Left ventricle myocardium inferior (tissue), 1 donor: Measurements from ENCODE around the gene SCAMP4. TPM values are rescaled to one million over a fixed set of nuclear protein-coding genes. Genes with fewer than 3 reads are reported as not detected.

Experiments
- DNase-seq: peaks from one replicate; pipeline ENCODE4 v3.0.0-alpha.2; 2020
- H3K27ac ChIP-seq: fragments of 200-600 bp; replicated peaks from 2 replicates; pipeline ENCODE4 v1.8.0; 2021
- H3K27me3 ChIP-seq: fragments of 200-600 bp; 2 replicates; pipeline ENCODE4 v1.8.0; 2021; ENCODE audit warnings: low read depth
- H3K36me3 ChIP-seq: fragments of 200-600 bp; 2 replicates; pipeline ENCODE4 v1.8.0; 2021
- H3K4me1 ChIP-seq: fragments of 200-600 bp; 2 replicates; pipeline ENCODE4 v1.8.0; 2021
- H3K4me3 ChIP-seq: fragments of 200-600 bp; 2 replicates; pipeline ENCODE4 v1.8.0; 2021; ENCODE audit warnings: mild to moderate bottlenecking, moderate library complexity
- H3K9me3 ChIP-seq: fragments of 200-600 bp; replicated peaks from 2 replicates; pipeline ENCODE4 v1.8.0; 2021
- intact Hi-C: fragments of 100-400 bp; cut with micrococcal nuclease; formaldehyde crosslinking; loops from one replicate; pipeline ENCODE4 v1.11.0; 2022
- total RNA-seq: library from RNA; stranded (reverse); fragmentation: NEBNext Ultra II Directional; extraction: Animal tissue kit (Norgen Biotek cat#: 25700); gene quantifications from one replicate; pipeline ENCODE4 v1.2.1, GENCODE V29; 2021
- TF ChIP-seq, protein P1 (sequence below): fragments of 200-600 bp; IDR thresholded peaks from 2 replicates; pipeline ENCODE4 v1.8.0; 2021; ENCODE audit warnings: antibody characterized with exemption, mild to moderate bottlenecking, borderline replicate concordance
- donor health status: DM: no; HTN: yes; CAD: no; lungs with severe emphysema.

Gene SCAMP4
- total RNA-seq, 1 donor from 2014 or later = 16.2 TPM

DNA sequence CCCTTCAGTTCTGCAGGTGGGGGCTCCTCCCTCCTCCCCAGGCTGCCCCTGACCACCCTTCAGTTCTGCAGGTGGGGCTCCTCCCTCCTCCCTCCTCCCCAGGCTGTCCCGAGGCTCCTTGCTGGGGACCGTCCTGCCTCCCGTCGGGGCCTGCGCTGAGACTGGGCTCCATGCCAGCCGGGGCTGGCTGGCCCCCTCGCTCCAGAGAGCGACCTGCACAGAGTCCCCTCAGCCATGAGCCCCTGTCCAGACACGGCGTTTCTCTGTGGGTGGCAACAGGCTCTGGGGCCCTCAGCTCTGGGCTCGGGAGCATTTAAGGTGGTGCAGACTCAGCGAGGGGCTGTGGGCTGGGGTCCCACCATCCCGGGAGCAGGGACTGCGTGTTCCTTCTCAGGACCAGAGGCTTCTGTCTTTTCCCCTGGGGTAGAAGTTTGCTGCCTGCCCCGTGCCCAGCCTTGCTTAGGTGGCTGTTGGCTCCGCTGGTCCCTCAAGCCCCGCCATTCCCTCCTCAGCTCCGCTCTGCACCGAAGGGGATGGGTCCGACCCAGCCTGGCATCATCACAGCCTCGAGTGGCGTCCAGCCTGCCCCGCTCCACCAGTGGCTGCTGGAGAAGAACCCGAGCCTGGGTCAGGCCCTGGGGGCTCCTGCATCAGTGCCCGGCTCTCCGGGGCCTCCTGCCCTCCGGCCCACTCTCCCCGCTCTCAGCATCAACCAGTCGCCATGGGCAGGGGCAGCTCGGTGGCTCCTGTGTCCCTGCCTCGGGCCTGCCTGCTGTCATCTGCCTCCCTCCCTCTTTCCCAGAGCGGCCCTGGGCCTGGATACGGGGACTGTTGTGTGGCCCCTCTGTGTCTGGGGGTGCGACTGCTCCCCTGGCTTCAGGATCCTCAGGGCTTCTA, 63.3 kb downstream of the SCAMP4 start:
- Histone ChIP-seq H3K36me3 (peaks cover 23% of the 10 kb centered on the region), H3K4me3 (no peak overlapping the region), H3K27me3 (no peaks in the 10 kb centered on the region), H3K27ac (no peak overlapping the region), H3K9me3 (no peaks in the 10 kb centered on the region), H3K4me1 (peaks cover 5% of the 10 kb centered on the region)
- TF ChIP-seq, protein P1, sequence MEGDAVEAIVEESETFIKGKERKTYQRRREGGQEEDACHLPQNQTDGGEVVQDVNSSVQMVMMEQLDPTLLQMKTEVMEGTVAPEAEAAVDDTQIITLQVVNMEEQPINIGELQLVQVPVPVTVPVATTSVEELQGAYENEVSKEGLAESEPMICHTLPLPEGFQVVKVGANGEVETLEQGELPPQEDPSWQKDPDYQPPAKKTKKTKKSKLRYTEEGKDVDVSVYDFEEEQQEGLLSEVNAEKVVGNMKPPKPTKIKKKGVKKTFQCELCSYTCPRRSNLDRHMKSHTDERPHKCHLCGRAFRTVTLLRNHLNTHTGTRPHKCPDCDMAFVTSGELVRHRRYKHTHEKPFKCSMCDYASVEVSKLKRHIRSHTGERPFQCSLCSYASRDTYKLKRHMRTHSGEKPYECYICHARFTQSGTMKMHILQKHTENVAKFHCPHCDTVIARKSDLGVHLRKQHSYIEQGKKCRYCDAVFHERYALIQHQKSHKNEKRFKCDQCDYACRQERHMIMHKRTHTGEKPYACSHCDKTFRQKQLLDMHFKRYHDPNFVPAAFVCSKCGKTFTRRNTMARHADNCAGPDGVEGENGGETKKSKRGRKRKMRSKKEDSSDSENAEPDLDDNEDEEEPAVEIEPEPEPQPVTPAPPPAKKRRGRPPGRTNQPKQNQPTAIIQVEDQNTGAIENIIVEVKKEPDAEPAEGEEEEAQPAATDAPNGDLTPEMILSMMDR = no peak
- intact Hi-C loops = no loop called here
- DNase-seq = no peak

DNA sequence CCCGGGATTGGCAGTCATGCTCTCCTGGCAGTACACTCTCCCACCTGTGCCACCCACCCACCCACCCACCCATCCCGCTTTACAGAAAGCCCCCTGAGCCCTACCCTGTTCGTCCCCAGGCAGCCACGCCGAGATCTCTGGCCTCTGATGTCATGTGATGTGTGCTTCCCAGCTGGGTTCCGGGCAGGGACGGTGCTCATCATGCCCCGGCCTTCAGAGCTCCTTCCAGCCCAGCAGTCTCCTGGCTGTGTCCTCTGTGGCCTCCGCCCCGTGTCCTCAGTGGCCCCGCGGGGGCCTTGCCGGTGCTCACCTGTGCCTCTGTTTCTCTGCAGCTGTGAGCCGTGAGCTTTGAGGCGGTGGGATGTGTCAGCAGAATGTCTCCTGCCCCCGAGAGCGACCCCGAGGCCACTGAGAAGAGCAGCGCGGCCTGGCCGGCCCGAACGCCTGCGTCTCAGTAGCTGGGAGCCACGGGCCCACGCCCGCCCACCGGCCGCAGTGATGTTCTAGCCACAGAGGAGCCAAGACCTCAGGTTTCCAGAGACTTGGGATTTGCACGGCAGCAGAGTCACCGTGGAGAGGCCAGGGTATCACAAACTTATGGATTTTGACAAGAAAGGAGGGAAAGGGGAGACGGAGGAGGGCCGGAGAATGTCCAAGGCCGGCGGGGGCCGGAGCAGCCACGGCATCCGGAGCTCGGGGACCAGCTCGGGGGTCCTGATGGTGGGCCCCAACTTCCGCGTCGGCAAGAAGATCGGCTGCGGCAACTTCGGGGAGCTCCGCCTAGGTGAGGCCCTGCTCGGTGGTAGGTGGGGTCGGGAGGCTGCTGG, 64.2 kb downstream of the SCAMP4 start:
- intact Hi-C loops = no loop called here
- Histone ChIP-seq H3K9me3 (no peaks in the 10 kb centered on the region), H3K36me3 (peaks cover 23% of the 10 kb centered on the region), H3K27me3 (no peaks in the 10 kb centered on the region), H3K4me1 (peaks cover 1% of the 10 kb centered on the region), H3K4me3 (no peak overlapping the region), H3K27ac (no peak overlapping the region)
- no peak for DNase-seq
- TF ChIP-seq, protein P1 = no peak

DNA sequence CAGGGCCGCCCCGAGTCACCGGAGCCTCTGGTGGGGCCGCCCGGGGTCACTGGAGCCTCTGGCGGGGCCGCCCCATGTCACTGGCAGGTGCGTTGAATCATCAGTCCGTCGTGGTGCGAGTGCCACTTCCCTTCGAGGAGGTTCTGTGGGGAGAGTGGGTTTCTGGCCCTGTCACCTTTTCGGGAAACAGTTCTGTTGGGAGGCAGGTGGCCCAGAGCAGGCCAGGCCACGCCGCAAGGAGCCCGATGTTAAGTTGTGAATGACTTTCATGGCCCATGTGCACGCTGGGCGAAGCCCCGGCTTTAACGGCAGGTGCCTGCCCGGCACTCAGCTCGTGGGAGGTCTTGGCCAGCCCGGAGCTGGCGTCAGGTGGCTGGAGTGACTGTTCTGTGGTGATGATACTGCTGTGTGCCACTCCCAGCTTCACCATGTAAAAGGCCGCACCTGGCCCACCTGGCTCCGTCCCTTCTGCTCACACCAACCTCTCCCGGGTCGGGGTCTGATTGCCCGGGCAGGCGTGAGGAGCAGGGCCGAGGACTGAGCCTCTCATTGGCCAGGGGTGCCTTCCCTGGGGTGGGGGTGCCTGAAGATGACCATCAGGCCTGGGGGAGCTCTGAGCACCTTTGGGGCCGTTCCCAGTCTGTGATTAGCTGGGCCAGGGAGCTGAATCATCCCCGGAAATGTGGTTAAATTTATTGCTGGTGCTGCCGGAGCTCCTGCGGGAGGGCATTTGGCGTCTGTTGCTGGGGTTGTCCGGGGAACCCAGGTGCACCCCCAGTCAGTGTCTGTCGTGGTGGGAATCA, 65.0 kb downstream of the SCAMP4 start:
- Histone ChIP-seq H3K27me3 (no peaks in the 10 kb centered on the region), H3K36me3 (peaks cover 27% of the 10 kb centered on the region), H3K4me1 (no peaks in the 10 kb centered on the region), H3K4me3 (no peak overlapping the region), H3K9me3 (no peaks in the 10 kb centered on the region), H3K27ac (no peak overlapping the region)
- TF ChIP-seq, protein P1 = no peak
- intact Hi-C loops = no loop called here
- no peak for DNase-seq

DNA sequence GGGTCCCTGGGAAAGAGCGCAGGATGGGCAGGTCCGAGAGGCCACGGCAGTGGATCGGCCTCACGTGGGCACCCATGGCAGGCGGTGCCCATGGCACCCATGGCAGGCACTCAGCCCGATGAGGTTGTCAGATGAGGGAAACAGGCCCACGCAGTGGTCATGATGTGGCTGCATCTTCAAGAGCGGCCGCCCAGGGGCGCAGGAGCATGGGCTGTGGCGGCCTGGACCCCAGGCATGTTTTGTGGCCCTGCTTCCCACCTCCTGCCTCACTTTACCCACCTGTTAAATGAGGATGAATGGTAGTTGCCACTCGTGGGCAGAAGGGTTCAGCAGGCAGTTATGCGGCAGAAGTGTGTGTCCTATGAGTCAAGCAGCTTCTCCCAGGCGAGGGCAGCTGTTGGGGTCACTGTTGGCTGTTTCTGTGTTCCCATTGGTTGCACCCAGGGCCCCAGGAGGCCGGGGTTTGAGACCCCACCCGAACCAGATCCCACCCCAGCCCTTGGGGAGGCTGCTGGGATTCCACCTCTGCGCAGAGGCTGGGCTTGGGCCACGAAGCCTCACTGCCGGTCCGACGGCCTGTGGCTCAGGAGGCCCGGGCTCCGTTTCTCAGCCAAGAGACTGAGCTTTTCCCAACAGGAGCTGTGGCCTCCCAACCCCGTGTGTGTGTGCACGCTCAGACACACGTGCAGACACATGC, 65.8 kb downstream of the SCAMP4 start:
- TF ChIP-seq, protein P1 = no peak
- no peaks in the 10 kb centered on the region for H3K27me3 ChIP-seq
- H3K4me3 ChIP-seq = no peak overlapping the region
- H3K36me3 ChIP-seq = peaks cover 31% of the 10 kb centered on the region
- DNase-seq = no peak
- intact Hi-C loops = no loop called here
- no peaks in the 10 kb centered on the region for H3K9me3 ChIP-seq
- no peaks in the 10 kb centered on the region for H3K4me1 ChIP-seq
- H3K27ac ChIP-seq = no peak overlapping the region
